Liver (tissue), 9 donors: ENCODE data around the gene DTD1. TPM values are rescaled to one million over a fixed set of nuclear protein-coding genes. Genes with fewer than 3 reads are reported as not detected.

Source experiments
- DNase-seq: peaks from one replicate; pipeline ENCODE4 v3.0.0-alpha.2; 2017; ENCODE audit warnings: low spot score
- H3K27ac ChIP-seq, 2 donors: one replicate each; pipeline ENCODE4 v1.7.0; 2013; ENCODE audit warnings: inconsistent platforms in 2 of 2, low read length in 2 of 2, control low read depth in 1 of 2, low read depth in 1 of 2, mild to moderate bottlenecking in 1 of 2
- H3K27me3 ChIP-seq, 4 donors: one replicate each; pipeline versions ENCODE4 v1.6.1 to v1.7.0; 2013; ENCODE audit warnings: low read length in 3 of 4, inconsistent platforms in 1 of 4, mild to moderate bottlenecking in 1 of 4, moderate library complexity in 1 of 4; ENCODE audit not compliant: control insufficient read depth in 4 of 4, insufficient read depth in 4 of 4
- H3K36me3 ChIP-seq, 4 donors: one replicate each; pipeline versions ENCODE4 v1.6.1 to v1.7.0; 2013; ENCODE audit warnings: low read length in 3 of 4, mild to moderate bottlenecking in 3 of 4, low read depth in 1 of 4, moderate library complexity in 1 of 4; ENCODE audit not compliant: control insufficient read depth in 4 of 4, insufficient read depth in 3 of 4
- H3K4me1 ChIP-seq, 4 donors: one replicate each; pipeline versions ENCODE4 v1.6.1 to v1.7.0; 2013; ENCODE audit warnings: low read length in 3 of 4, mild to moderate bottlenecking in 3 of 4, moderate library complexity in 1 of 4; ENCODE audit not compliant: control insufficient read depth in 4 of 4, insufficient read depth in 4 of 4
- H3K4me3 ChIP-seq, 3 donors: one replicate each; pipeline versions ENCODE4 v1.6.1 to v1.7.0; 2013; ENCODE audit warnings: low read length in 3 of 3, control low read depth in 1 of 3, low read depth in 1 of 3, mild to moderate bottlenecking in 1 of 3
- H3K9ac ChIP-seq, 2 donors: one replicate each; pipeline ENCODE4 v1.7.0; 2013; ENCODE audit warnings: low read length in 2 of 2, mild to moderate bottlenecking in 2 of 2, moderate library complexity in 2 of 2, control low read depth in 1 of 2, low read depth in 1 of 2
- H3K9me3 ChIP-seq, 4 donors: one replicate each; pipeline versions ENCODE4 v1.6.1 to v1.7.0; 2013; ENCODE audit warnings: low read length in 3 of 4; ENCODE audit not compliant: control insufficient read depth in 4 of 4
- EGR1 ChIP-seq, 2 donors: IDR thresholded peaks; 2 replicates each; pipeline ENCODE4 v1.6.1; 2016 to 2018; ENCODE audit warnings: antibody characterized with exemption in 2 of 2, low read depth in 2 of 2
- FOXA1 ChIP-seq: IDR thresholded peaks from 2 replicates; pipeline ENCODE4 v1.6.1; 2016; ENCODE audit warnings: antibody characterized with exemption
- FOXA2 ChIP-seq: IDR thresholded peaks from 2 replicates; pipeline ENCODE4 v1.6.1; 2016; ENCODE audit warnings: antibody characterized with exemption
- GABPA ChIP-seq, 2 donors: IDR thresholded peaks in 1 of 2; conservative IDR thresholded peaks in 1 of 2; 2 replicates each; pipeline ENCODE4 v1.6.1; 2016; ENCODE audit warnings: antibody characterized with exemption in 2 of 2, mild to moderate bottlenecking in 1 of 2, moderate library complexity in 1 of 2
- HNF4A ChIP-seq, 2 donors: conservative IDR thresholded peaks; 2 replicates each; pipeline ENCODE4 v1.6.1; 2016; ENCODE audit warnings: antibody characterized with exemption in 2 of 2, mild to moderate bottlenecking in 2 of 2
- HNF4G ChIP-seq: IDR thresholded peaks from 2 replicates; pipeline ENCODE4 v1.6.1; 2016; ENCODE audit warnings: antibody characterized with exemption
- JUND ChIP-seq, 2 donors: IDR thresholded peaks; 2 replicates each; pipeline ENCODE4 v1.6.1; 2016; ENCODE audit warnings: antibody characterized with exemption in 2 of 2
- NR2F2 ChIP-seq: IDR thresholded peaks from 2 replicates; pipeline ENCODE4 v1.6.1; 2016; ENCODE audit warnings: antibody characterized with exemption
- RAD21 ChIP-seq, 2 donors: IDR thresholded peaks; 2 replicates each; pipeline ENCODE4 v1.6.1; 2016; ENCODE audit warnings: antibody characterized with exemption in 2 of 2, mild to moderate bottlenecking in 2 of 2
- TAF1 ChIP-seq: conservative IDR thresholded peaks from 2 replicates; pipeline ENCODE4 v1.6.1; 2016; ENCODE audit warnings: antibody characterized with exemption, mild to moderate bottlenecking
- YY1 ChIP-seq: IDR thresholded peaks from 2 replicates; pipeline ENCODE4 v1.6.1; 2016; ENCODE audit warnings: antibody characterized with exemption, mild to moderate bottlenecking
- WGBS: extraction: QIAGEN DNeasy Blood & Tissue Kit; methylation state at CpG from one replicate; pipeline ENCODE4 v1.1.7; 2013; 5-methylcytosine and 5-hydroxymethylcytosine counted together
- polyA plus RNA-seq, 2 donors: library from polyadenylated mRNA; stranded (reverse) in 1 of 2; unstranded in 1 of 2; fragments of 200-250 nt in 1 of 2; fragments of >200 nt in 1 of 2; fragmentation: Nextera tagmentation in 1 of 2; extraction: Ambion mirVana in 1 of 2; gene quantifications; one replicate each; pipeline versions ENCODE4 v1.2.1 to v1.2.3, GENCODE V29; 2013 to 2015
- total RNA-seq, 2 donors: library from RNA; depleted of rRNA; stranded (reverse); fragments of >200 nt; gene quantifications; one replicate each; pipeline ENCODE4 v1.2.3, GENCODE V29; 2014
- TF ChIP-seq, protein P1 (sequence below): fragments of 150-350 bp; IDR thresholded peaks from 2 replicates; pipeline ENCODE4 v1.5.1; 2017; ENCODE audit warnings: improper control_type of control experiment, low read depth, low read length; ENCODE audit not compliant: missing input control
- TF ChIP-seq, protein P2 (sequence below): IDR thresholded peaks from 2 replicates; pipeline ENCODE4 v1.6.1; 2016; ENCODE audit warnings: antibody characterized with exemption, mild to moderate bottlenecking
- TF ChIP-seq, protein P3 (sequence below): IDR thresholded peaks from 2 replicates; pipeline ENCODE4 v1.6.1; 2016; ENCODE audit warnings: antibody characterized with exemption
- TF ChIP-seq, protein P4 (sequence below): IDR thresholded peaks from 2 replicates; pipeline ENCODE4 v1.6.1; 2016; ENCODE audit warnings: antibody characterized with exemption
- TF ChIP-seq, protein P5 (sequence below): IDR thresholded peaks from 2 replicates; pipeline ENCODE4 v1.6.1; 2016; ENCODE audit warnings: antibody characterized with exemption
- donor health status: healthy.
- donor health status: healthy.
- donor health status: healthy.
- donor health status: healthy.
- donor health status: healthy.

DTD1 gene
- total and polyA plus RNA-seq, 4 donors, result 7.8 to 11.3 (median 10.1) TPM

DNA sequence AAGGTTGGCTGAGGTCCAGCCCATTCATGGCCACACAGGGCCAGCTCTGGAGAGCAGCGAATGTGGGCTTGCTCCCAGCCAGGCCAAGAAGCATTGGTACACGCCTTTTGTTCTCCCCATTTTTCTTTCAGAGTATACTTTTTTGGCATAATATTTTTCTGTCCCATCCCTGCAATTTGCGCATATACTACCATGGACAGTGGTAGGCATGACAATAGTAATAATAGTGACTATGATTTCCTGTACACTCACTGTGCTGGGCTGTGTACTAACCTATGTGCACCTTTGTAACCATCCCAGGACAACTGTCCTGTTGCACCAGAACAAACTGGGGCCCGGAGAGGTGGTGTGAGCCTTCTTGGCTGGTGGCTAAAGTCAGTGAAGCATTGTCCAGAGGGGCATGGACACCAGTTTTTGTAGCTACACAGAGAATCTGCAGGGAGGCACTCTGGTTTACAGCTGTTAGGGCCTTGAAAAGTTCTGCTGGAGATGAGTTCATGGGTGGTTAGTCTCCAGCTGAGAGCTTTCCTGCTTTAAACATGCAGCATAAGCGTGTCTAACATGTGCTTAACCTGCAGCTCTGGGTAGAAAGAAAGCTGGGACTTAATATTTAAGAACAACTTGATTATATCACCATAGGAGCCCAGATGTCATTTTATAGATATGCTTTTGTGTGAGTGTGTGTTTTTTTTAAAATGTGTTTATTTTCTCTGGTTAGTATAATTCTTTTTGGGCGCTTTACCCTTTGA lies 38.2 kb downstream of the DTD1 start:
- 86% methylated on average over 6 of the region's 6 CpGs for WGBS

DNA sequence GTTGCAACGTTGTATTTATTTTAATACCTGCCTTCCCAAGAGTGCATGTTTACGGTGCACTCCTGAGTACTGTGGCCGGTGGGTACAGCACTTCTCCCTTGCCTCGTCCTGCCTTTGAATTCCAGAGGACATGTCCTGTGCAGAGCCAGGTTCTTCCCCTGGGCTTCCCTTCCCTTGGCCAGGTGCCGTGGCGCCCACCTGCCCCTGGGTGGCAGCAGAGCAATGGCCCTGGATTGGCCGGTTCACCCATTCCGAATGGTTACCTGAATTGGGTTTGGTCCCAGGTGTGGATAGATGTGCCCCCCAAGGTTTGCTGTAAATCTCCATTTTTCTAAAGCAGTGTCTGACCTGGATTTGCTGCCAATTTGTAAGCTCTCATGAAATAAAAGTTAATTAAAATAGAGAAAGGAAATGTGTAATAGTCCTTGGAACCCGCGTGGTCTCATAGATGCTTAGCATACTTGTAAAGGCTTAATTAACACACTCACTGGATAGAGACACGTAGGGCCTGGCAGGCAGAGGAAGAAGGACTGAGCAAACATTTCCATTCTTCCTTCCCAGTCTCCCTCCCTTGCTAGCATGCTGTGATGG lies 40.6 kb downstream of the DTD1 start:
- TF ChIP-seq RAD21 (IDR thresholded peaks at IDR 0.05), result peak; percentile 62 to 73
- TF ChIP-seq, protein P1, sequence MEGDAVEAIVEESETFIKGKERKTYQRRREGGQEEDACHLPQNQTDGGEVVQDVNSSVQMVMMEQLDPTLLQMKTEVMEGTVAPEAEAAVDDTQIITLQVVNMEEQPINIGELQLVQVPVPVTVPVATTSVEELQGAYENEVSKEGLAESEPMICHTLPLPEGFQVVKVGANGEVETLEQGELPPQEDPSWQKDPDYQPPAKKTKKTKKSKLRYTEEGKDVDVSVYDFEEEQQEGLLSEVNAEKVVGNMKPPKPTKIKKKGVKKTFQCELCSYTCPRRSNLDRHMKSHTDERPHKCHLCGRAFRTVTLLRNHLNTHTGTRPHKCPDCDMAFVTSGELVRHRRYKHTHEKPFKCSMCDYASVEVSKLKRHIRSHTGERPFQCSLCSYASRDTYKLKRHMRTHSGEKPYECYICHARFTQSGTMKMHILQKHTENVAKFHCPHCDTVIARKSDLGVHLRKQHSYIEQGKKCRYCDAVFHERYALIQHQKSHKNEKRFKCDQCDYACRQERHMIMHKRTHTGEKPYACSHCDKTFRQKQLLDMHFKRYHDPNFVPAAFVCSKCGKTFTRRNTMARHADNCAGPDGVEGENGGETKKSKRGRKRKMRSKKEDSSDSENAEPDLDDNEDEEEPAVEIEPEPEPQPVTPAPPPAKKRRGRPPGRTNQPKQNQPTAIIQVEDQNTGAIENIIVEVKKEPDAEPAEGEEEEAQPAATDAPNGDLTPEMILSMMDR, result peak; percentile 42
- TF ChIP-seq, protein P2, sequence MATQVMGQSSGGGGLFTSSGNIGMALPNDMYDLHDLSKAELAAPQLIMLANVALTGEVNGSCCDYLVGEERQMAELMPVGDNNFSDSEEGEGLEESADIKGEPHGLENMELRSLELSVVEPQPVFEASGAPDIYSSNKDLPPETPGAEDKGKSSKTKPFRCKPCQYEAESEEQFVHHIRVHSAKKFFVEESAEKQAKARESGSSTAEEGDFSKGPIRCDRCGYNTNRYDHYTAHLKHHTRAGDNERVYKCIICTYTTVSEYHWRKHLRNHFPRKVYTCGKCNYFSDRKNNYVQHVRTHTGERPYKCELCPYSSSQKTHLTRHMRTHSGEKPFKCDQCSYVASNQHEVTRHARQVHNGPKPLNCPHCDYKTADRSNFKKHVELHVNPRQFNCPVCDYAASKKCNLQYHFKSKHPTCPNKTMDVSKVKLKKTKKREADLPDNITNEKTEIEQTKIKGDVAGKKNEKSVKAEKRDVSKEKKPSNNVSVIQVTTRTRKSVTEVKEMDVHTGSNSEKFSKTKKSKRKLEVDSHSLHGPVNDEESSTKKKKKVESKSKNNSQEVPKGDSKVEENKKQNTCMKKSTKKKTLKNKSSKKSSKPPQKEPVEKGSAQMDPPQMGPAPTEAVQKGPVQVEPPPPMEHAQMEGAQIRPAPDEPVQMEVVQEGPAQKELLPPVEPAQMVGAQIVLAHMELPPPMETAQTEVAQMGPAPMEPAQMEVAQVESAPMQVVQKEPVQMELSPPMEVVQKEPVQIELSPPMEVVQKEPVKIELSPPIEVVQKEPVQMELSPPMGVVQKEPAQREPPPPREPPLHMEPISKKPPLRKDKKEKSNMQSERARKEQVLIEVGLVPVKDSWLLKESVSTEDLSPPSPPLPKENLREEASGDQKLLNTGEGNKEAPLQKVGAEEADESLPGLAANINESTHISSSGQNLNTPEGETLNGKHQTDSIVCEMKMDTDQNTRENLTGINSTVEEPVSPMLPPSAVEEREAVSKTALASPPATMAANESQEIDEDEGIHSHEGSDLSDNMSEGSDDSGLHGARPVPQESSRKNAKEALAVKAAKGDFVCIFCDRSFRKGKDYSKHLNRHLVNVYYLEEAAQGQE, result no peak
- no peaks in the 10 kb centered on the region for H3K9me3 ChIP-seq
- DNase-seq, result peak; percentile 37
- H3K27ac ChIP-seq, result no peak overlapping the region
- 86% methylated on average over 11 of the region's 11 CpGs for WGBS
- no peaks in the 10 kb centered on the region for H3K4me1 ChIP-seq
- no peaks in the 10 kb centered on the region for H3K36me3 ChIP-seq
- no peak overlapping the region for H3K4me3 ChIP-seq
- no peaks in the 10 kb centered on the region for H3K27me3 ChIP-seq
- no peak overlapping the region for H3K9ac ChIP-seq

More for the DNA sequence above, 38.2 kb downstream of the DTD1 start:
- no peak overlapping the region for H3K27ac ChIP-seq
- TF ChIP-seq EGR1 (IDR thresholded peaks at IDR 0.05; ENCODE audit: low read depth in 2 of 2) (no peak), FOXA1 (no peak), GABPA (IDR thresholded peaks at IDR 0.05 in 1 of 2, conservative IDR thresholded peaks at IDR 0.05 in 1 of 2) (no peak), RAD21 (IDR thresholded peaks at IDR 0.05) (no peak), NR2F2 (no peak), FOXA2 (no peak), TAF1 (no peak), HNF4A (conservative IDR thresholded peaks at IDR 0.05) (no peak), JUND (IDR thresholded peaks at IDR 0.05) (no peak), YY1 (no peak), HNF4G (no peak)
- TF ChIP-seq, protein P3, sequence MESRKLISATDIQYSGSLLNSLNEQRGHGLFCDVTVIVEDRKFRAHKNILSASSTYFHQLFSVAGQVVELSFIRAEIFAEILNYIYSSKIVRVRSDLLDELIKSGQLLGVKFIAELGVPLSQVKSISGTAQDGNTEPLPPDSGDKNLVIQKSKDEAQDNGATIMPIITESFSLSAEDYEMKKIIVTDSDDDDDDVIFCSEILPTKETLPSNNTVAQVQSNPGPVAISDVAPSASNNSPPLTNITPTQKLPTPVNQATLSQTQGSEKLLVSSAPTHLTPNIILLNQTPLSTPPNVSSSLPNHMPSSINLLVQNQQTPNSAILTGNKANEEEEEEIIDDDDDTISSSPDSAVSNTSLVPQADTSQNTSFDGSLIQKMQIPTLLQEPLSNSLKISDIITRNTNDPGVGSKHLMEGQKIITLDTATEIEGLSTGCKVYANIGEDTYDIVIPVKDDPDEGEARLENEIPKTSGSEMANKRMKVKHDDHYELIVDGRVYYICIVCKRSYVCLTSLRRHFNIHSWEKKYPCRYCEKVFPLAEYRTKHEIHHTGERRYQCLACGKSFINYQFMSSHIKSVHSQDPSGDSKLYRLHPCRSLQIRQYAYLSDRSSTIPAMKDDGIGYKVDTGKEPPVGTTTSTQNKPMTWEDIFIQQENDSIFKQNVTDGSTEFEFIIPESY, result no peak
- TF ChIP-seq, protein P4, sequence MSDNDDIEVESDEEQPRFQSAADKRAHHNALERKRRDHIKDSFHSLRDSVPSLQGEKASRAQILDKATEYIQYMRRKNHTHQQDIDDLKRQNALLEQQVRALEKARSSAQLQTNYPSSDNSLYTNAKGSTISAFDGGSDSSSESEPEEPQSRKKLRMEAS, result no peak
- TF ChIP-seq, protein P1, result no peak
- TF ChIP-seq, protein P5, sequence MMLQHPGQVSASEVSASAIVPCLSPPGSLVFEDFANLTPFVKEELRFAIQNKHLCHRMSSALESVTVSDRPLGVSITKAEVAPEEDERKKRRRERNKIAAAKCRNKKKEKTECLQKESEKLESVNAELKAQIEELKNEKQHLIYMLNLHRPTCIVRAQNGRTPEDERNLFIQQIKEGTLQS, result no peak
- no peaks in the 10 kb centered on the region for H3K27me3 ChIP-seq
- DNase-seq, result no peak
- no peak overlapping the region for H3K9ac ChIP-seq
- no peaks in the 10 kb centered on the region for H3K9me3 ChIP-seq
- H3K36me3 ChIP-seq, result no peaks in the 10 kb centered on the region
- H3K4me1 ChIP-seq, result no peaks in the 10 kb centered on the region
- no peak overlapping the region for H3K4me3 ChIP-seq
